Measurements from ENCODE around the gene ANG. TPM values are rescaled to one million over a fixed set of nuclear protein-coding genes. Genes with fewer than 3 reads are reported as not detected.
"Not testable (repeated sequence)": the region's sequence is repeated elsewhere in the genome, so short reads cannot be mapped to it uniquely, and the experiment has no call there.

Gene ANG
- total RNA-seq, 1 experiment from 2014 or later, result 1.3 TPM

DNA sequence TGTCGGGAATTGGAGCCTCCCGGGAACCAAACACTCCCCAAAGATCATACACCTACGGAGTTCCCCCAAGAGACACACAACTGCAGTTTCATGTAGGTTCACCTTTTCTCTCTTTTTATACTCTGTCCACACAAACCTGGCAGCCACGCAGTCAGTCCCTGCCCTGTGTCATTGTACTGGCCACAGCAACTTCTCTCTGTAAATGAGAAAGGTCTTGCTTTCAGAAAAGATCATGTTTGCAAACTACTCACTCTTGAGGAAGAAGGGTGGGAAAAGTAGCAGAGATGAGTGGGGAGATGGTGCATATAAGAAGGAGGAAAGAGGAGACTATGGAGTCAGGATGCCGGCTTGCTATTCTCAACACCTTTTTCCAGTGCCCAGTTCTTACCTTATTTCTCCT lies 10.4 kb downstream of the ANG start:
- no peak for DNase-seq (ENCODE audit: low read depth)

DNA sequence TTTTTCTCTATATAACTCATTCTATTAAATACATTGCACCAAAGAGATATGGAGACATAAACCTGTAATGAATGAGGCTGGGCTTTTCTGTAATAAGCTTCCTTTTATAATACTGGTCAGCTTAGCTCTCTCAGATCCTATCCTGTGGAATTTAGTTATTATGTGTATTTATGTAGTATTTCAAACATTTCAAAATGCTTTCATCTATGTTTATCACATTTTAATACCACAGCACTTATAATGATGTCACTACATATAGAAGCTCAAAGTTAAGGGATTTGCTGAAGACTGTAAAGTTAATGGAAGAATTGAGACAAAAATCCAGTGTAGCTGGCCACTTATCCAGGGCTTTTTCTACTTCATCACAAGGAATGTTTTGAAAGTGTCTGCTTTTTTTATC lies 11.4 kb downstream of the ANG start:
- no peak for DNase-seq (ENCODE audit: low read depth)

DNA sequence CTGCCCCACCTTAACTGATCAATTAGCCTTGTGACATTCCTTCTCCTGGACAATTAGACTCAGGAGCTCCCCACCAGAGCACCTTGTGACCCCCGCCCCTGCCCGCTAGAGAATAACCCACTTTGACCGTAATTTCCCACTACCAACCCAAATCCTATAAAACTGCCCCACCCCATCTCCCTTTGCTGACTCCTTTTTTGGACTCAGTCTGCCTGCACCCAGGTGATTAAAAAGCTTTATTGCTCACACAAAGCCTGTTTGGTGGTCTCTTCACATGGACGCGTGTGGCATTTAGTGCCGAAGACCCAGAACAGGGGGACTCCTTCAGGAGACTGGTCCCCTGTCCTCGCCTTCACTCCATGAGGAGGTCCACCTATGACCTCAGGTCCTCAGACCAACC lies 12.4 kb downstream of the ANG start:
- not testable (repeated sequence) for DNase-seq (ENCODE audit: low read depth)

GRCh38 chr14:20706657-20707355 lies 18.2 kb downstream of the ANG start:
- no peak for DNase-seq (ENCODE audit: low read depth)

DNA sequence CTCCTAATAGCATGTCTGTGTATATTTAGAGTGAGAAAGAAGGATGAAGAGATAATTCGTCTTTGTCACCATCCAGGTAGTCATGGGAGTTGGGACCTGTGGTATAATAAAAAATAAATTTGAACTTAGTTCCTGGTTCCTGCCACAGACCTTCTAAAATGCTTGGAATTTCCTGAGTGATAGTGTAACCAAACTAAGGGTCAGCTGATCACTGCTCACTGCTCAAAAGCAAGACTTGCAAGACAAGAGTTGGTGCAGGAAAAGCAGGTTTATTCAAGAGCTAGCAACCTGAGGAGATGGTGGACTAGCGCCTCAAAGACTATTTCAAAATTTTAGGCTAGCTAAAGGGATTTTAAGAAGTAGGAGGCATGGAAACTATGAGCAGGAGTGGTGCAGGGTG lies 19.1 kb downstream of the ANG start:
- DNase-seq (ENCODE audit: low read depth), result peak; percentile 52

DNA sequence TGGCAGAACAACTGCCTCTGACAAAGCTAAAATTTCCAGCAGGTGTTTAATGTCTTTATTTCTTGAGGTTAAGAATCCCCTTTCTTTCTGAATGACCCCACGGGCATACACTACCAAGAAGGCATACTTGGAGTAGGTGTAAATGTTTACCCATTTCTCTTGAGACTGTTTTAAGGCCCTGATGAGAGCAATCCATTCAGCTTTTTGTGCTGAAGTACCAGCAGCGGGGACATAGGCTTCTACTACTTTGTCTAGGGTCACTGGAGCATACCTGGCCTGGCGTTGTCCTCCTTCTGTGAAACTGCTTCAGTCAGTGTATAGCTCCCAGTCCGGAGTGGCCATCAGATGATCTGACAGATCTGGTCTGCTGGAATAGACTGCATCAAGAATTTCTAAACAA lies 22.7 kb downstream of the ANG start:
- no peak for DNase-seq (ENCODE audit: low read depth)

GRCh38 chr14:20711685-20712084 lies 23.1 kb downstream of the ANG start:
- DNase-seq (ENCODE audit: low read depth), result peak; percentile 53

GRCh38 chr14:20712904-20713303 lies 24.3 kb downstream of the ANG start:
- no peak for DNase-seq (ENCODE audit: low read depth)

DNA sequence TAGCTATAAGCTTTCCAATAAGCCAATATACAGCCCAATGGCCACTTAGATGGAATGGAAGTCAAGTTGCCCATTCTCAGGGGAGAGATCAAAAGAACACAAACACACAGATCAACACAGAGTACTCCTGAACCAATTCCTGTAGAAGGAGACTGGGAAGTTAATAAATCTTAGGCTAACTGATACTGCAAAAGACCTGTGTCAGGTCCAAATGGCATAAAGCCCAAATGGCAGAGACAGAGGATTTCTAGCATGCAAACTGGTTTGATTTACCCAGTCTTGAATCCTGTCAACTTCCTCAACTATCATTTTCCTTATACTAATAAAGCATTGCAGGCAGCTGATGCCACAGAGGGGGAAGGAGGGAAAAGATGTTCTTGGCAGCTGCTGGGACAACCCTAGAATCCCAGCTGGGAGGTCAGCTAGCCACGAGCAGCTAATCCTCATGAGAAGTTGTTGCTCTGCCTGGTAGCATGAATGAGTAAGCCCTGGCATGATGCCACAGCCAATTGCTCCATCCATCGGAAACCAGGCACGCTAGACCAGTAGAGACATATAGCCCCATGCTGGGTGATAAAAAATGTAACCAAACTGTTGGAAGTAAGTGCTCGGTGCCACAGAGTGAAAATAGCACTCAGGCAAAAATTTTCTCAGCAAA lies 26.2 kb downstream of the ANG start:
- peak; percentile 92 for DNase-seq (ENCODE audit: low read depth)

- DNase-seq (ENCODE audit: low read depth), result no peak
Measured at GRCh38 chr14:20719777-20720176, 31.2 kb downstream of the ANG start.

- no peak for DNase-seq (ENCODE audit: low read depth)
Measured at GRCh38 chr14:20720741-20721140, 32.2 kb downstream of the ANG start.

DNA sequence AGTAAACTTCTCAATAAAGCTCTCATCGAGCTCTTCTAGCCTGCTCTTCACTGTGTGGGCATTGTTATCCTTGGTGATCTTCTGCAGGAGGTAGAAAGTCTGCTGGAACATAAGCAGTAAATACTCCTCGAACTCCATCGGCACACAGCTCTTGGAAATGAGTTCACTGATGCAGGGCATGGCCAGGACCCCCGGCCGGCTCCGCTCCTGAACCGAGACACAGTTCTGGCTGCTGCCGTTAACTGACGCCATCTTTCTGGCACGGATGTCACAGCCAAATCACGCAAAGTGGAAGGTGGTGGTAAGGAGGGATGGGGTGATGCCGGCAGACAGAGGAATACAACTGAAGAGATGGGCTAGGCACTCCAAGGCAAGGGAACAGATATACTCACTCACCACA lies 33.5 kb downstream of the ANG start:
- no peak for DNase-seq (ENCODE audit: low read depth)

GRCh38 chr14:20723488-20723887 lies 34.9 kb downstream of the ANG start:
- DNase-seq (ENCODE audit: low read depth), result peak; percentile 54

- not testable (repeated sequence) for DNase-seq (ENCODE audit: low read depth)
Measured at GRCh38 chr14:20726121-20726520, 37.6 kb downstream of the ANG start.

GRCh38 chr14:20726531-20726930 lies 38.0 kb downstream of the ANG start:
- DNase-seq (ENCODE audit: low read depth), result no peak

DNA sequence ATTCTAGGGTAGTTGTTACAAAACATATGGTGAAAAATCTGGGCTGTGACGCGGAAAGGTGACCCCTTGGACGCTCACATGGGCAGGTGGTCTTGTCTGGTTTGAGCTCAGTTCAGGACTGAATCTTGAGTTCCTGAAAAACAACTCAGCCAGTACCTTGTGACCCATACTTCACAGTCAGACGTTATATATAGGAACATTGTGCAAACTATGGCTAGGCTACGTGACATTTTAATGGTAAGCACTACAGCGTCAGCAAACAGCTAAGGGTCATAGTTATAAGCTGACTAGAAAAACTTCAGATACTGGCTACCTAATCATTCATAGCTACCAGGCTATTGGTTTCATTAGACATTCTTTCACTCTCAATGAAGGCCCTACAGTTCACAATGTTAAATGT lies 42.3 kb downstream of the ANG start:
- no peak for DNase-seq (ENCODE audit: low read depth)

- DNase-seq (ENCODE audit: low read depth), result no peak
Measured at GRCh38 chr14:20732477-20732876, 43.9 kb downstream of the ANG start.

DNA sequence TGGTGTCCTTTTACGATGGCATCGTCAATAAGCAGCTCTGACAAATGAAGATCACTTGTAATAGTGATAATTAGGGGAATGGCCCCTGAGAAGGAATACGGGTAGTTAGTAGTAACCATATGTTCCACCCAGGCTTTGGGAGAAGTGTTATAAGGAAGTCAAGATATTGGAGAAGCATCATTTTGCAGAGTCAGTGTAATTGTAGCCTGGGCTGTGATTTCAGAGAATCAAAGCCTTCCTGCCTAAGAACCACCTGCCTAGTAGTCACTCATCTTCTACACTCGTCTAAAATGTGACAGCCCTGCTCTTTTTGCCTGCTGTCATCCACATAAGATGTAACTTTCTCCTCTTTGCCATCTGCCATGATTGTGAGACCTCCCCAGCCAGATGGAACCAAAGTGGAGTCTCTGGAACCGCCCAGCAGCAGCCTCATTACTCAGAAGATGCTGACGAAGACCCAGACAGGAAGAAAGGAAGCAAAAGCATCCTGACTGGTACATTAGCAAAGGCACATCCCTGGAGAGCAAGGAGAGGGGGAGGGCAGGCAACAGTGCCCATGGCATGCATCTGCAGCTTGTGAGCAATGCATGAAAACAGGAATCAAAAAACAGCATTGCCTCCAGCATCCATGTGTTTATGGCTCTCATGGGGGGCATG lies 44.5 kb downstream of the ANG start:
- DNase-seq (ENCODE audit: low read depth), result no peak

- DNase-seq (ENCODE audit: low read depth), result no peak
Measured at GRCh38 chr14:20733684-20734429, 45.3 kb downstream of the ANG start.

DNA sequence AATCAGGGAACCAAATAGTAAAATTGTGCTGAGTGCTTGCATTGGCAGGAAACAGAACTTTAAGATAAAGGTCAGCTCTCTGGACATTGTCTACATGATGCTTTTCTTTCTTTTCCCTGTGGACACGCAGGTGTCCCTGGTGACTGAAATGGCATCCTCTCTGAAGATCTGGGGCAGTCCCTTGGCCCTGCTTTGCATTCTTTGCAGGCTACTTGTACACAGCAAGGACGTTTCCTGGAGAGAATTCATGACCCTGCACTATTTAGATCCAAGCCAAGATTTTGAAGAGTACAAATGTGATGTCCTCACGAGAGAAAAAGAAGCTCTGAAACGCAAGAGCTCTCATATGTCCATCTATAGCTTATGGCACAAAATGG lies 45.9 kb downstream of the ANG start:
- no peak for DNase-seq (ENCODE audit: low read depth)

GRCh38 chr14:20738292-20738691 lies 49.7 kb downstream of the ANG start:
- not testable (repeated sequence) for DNase-seq (ENCODE audit: low read depth)

GRCh38 chr14:20742132-20742531 lies 53.6 kb downstream of the ANG start:
- no peak for DNase-seq (ENCODE audit: low read depth)
